OCI-LY1 (cell line): ENCODE results near the gene INPPL1.

ENCODE experiments used
- H2AFZ ChIP-seq: fragments of 200-600 bp; sonication (generic), shearing (Covaris generic); 2 replicates; pipeline ENCODE4 v1.6.0; 2014; ENCODE audit warnings: antibody characterized with exemption, mild to moderate bottlenecking, low read length
- H3F3A ChIP-seq: fragments of 200-600 bp; sonication (generic), shearing (Covaris generic); 2 replicates; pipeline ENCODE4 v1.6.0; 2014; ENCODE audit warnings: mild to moderate bottlenecking, antibody characterized with exemption, low read length, moderate library complexity; ENCODE audit not compliant: insufficient read depth
- H3K27ac ChIP-seq: fragments of 200-600 bp; sonication (generic); 2 replicates; pipeline ENCODE4 v1.5.1; 2014; ENCODE audit warnings: low read length, mixed run types, mild to moderate bottlenecking, low read depth; ENCODE audit not compliant: poor library complexity, severe bottlenecking
- H3K27me3 ChIP-seq: fragments of 200-600 bp; sonication (generic); 2 replicates; pipeline ENCODE4 v1.6.0; 2014; ENCODE audit warnings: antibody characterized with exemption, mild to moderate bottlenecking, low read length, moderate library complexity; ENCODE audit not compliant: insufficient read depth
- H3K36me3 ChIP-seq: fragments of 200-600 bp; sonication (generic); 2 replicates; pipeline ENCODE4 v1.6.1; 2014; ENCODE audit warnings: mild to moderate bottlenecking, antibody characterized with exemption, low read length, moderate library complexity, mixed read lengths; ENCODE audit not compliant: insufficient read depth
- H3K4me1 ChIP-seq: fragments of 200-600 bp; sonication (generic); 2 replicates; pipeline ENCODE4 v1.5.1; 2014; ENCODE audit warnings: mild to moderate bottlenecking, low read length, moderate library complexity; ENCODE audit not compliant: insufficient read depth, severe bottlenecking
- H3K4me2 ChIP-seq: fragments of 200-600 bp; sonication (generic), shearing (Covaris generic); 2 replicates; pipeline ENCODE4 v1.6.1; 2014; ENCODE audit warnings: low read length
- H3K4me3 ChIP-seq: fragments of 200-600 bp; sonication (generic); 2 replicates; pipeline ENCODE4 v1.5.1; 2014; ENCODE audit warnings: low read length, low read depth, mild to moderate bottlenecking, mixed read lengths; ENCODE audit not compliant: poor library complexity, severe bottlenecking
- H3K79me2 ChIP-seq: fragments of 200-600 bp; shearing (Covaris generic); 2 replicates; pipeline ENCODE4 v1.6.1; 2016; ENCODE audit warnings: mixed run types, low read length, mixed read lengths; ENCODE audit not compliant: insufficient read depth
- H3K9ac ChIP-seq: fragments of 200-600 bp; sonication (generic), shearing (Covaris generic); 2 replicates; pipeline ENCODE4 v1.6.1; 2014; ENCODE audit warnings: mild to moderate bottlenecking, low read length, mixed read lengths
- H3K9me2 ChIP-seq: fragments of 200-600 bp; sonication (generic), shearing (Covaris generic); 2 replicates; pipeline ENCODE4 v1.6.1; 2014; ENCODE audit warnings: low read depth, mild to moderate bottlenecking, low read length, mixed read lengths
- H3K9me3 ChIP-seq: fragments of 200-600 bp; shearing (Covaris generic); 2 replicates; pipeline ENCODE4 v1.6.1; 2014; ENCODE audit warnings: low read length, mixed read lengths
- H4K20me1 ChIP-seq: fragments of 200-600 bp; sonication (generic), shearing (Covaris generic); 2 replicates; pipeline ENCODE4 v1.6.0; 2016; ENCODE audit warnings: mild to moderate bottlenecking, low read length; ENCODE audit not compliant: insufficient read depth
- CTCF ChIP-seq: fragments of 200-600 bp; sonication (generic), shearing (Covaris generic); IDR thresholded peaks from 2 replicates; pipeline ENCODE4 v1.5.1; 2017; ENCODE audit warnings: mild to moderate bottlenecking, antibody characterized with exemption, low read length, moderate library complexity, mixed read lengths
- EZH2 ChIP-seq: fragments of 200-600 bp; sonication (generic), shearing (Covaris generic); IDR thresholded peaks from 2 replicates; pipeline ENCODE4 v1.8.0; 2017; ENCODE audit warnings: borderline replicate concordance, mixed run types, mild to moderate bottlenecking, antibody characterized with exemption, low read length, moderate library complexity, mixed read lengths

The INPPL1 gene

GRCh38 chr11:72245263-72245816 lies 20.8 kb downstream of the INPPL1 start:
- Histone ChIP-seq H3K4me1 (no peaks in the 10 kb centered on the region), H3K36me3 (no peaks in the 10 kb centered on the region), H3F3A (no peaks in the 10 kb centered on the region), H3K9ac (no peak overlapping the region), H3K79me2 (no peaks in the 10 kb centered on the region), H3K4me3 (no peak overlapping the region), H3K9me2 (no peaks in the 10 kb centered on the region), H3K27ac (no peak overlapping the region), H3K27me3 (no peaks in the 10 kb centered on the region), H2AFZ (no peak overlapping the region), H3K4me2 (no peak overlapping the region), H4K20me1 (no peaks in the 10 kb centered on the region), H3K9me3 (no peaks in the 10 kb centered on the region)
- no peak for TF ChIP-seq CTCF
- TF ChIP-seq EZH2: no peak

- Histone ChIP-seq H3F3A (no peaks in the 10 kb centered on the region), H3K27me3 (no peaks in the 10 kb centered on the region), H3K27ac (no peak overlapping the region), H4K20me1 (no peaks in the 10 kb centered on the region), H3K79me2 (no peaks in the 10 kb centered on the region), H3K36me3 (no peaks in the 10 kb centered on the region), H3K9me3 (no peaks in the 10 kb centered on the region), H3K4me1 (no peaks in the 10 kb centered on the region), H3K4me2 (no peak overlapping the region), H3K9me2 (no peaks in the 10 kb centered on the region), H2AFZ (no peak overlapping the region), H3K9ac (no peak overlapping the region), H3K4me3 (no peak overlapping the region)
- no peak for TF ChIP-seq EZH2
- no peak for TF ChIP-seq CTCF
These were observed 23.0 kb downstream of the INPPL1 start for GRCh38 chr11:72247584-72247983.

- Histone ChIP-seq H3K4me3 (no peak overlapping the region), H3K27me3 (no peaks in the 10 kb centered on the region; the same call in 1 of the 2 replicates), H3K9me2 (no peaks in the 10 kb centered on the region), H4K20me1 (no peaks in the 10 kb centered on the region), H2AFZ (no peak overlapping the region), H3K9ac (no peak overlapping the region), H3K36me3 (no peaks in the 10 kb centered on the region; the same call in 1 of the 2 replicates), H3K4me2 (no peak overlapping the region), H3K9me3 (no peaks in the 10 kb centered on the region), H3K4me1 (no peaks in the 10 kb centered on the region), H3K79me2 (no peaks in the 10 kb centered on the region), H3F3A (no peaks in the 10 kb centered on the region), H3K27ac (no peak overlapping the region)
- TF ChIP-seq EZH2: no peak
- TF ChIP-seq CTCF: no peak
These were observed 25.4 kb downstream of the INPPL1 start for GRCh38 chr11:72249961-72250360.
